Islet precursor cell (in vitro differentiated cells): ENCODE results near the gene MKLN1.
"Not testable (repeated sequence)": the region's sequence is repeated elsewhere in the genome, so short reads cannot be mapped to it uniquely, and the experiment has no call there.

Experiments used
- DNase-seq: peaks from one replicate; pipeline ENCODE4 v3.0.0-alpha.2; 2018

Gene MKLN1

DNA sequence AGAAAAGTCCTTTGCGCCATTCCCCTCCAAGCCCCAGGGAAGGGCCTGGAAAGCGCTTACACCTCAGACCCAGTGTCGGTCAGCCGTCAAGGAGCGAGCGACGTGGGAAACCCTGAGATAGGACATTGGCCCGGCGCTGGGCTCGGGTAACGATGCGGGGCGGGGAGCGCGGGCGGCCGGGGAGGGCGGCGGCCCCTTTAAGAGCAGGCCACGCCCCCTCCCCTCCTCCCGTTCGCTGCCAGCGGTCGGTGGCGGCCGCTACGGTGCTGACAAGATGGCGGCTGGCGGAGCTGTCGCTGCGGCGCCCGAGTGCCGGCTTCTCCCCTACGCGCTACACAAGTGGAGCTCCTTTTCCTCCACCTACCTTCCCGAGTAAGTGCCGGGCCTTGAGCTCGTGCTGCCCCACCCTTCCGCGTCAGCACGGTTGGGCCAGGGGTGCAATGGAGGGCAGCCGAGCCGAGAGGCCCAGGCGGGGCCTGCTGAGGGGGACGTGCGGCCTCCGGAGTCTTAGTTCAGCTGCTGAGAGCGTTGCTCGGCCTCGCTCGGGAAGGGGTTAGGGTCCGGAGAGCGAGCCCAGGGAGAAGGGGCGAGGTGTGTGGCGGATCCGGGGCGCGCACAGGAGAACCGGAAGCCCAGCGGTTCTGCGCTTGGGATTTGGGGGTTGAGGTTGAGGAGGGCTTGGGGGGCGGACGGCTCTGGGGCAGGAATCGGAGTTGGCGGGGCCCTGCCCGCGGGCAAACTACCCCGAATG is at the start of gene MKLN1:
Gene MKLN1, plus strand, starts transcription at position 251 of the 751 bp plus-strand sequence. Its CDS starts 24 bp downstream, at position 275.
- DNase-seq, result peak; percentile 95

GRCh38 chr7:131279044-131279443 is 48.6 kb upstream of the MKLN1 start:
- DNase-seq, result no peak

- no peak for DNase-seq
These were observed 46.2 kb upstream of the MKLN1 start for GRCh38 chr7:131281266-131282048.

DNA sequence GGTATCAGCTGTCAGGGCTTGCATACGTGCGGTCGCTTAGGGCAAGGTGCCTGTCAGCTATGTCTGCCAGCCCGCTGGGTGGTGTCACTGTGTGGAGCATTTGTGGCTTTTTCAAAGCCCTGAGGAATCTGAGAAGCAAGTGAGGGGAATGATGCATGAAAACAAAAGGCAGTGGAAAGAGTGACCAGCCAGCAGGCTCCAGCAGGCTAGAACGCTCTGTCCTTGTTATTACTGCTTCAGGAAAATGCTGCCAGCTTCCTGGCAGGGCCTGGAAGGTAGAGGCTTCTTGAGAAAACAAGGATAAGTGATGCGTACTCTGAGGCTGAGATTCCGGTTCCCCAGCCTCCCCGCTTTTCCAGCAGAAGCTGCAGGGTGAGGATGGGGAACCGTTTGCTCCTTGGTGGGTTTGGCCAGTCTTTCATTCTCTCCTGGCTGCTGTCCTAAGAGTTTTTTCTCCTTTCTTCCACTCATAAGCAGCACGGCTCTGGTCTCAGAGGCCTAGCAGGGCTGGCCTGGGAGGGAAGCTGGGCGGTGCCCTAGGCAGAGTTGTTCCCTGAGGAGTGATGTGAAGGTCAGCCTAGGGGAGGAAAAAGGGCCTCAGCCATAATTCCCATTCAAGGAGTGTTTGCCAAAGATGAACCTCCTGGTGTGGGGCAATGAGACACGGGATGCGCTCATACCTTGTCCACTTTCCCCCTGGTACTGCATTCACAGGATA is 42.8 kb upstream of the MKLN1 start:
- no peak for DNase-seq

- DNase-seq, result no peak
These were observed 42.1 kb upstream of the MKLN1 start for GRCh38 chr7:131285556-131285955.

DNA sequence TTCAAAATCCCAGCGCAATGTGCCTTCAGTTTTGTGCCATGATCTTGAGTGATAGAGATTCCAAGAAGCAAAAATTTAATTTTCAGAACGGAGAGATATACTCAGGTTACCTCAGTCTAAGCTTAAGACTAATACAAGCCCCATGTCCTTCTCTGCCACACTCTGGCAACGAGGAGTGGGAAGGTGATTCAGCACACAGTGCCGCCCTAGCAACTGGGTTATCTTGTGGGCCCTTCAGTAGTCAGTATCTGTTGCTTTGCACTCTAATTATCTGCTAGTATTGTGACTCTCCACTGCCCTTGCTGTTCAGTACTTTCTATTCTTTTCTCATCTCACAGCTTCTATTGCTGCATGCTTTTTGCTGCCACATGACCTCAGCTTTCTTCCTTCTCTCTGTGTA is 39.2 kb upstream of the MKLN1 start:
- no peak for DNase-seq

GRCh38 chr7:131289051-131289450 is 38.6 kb upstream of the MKLN1 start:
- no peak for DNase-seq

DNA sequence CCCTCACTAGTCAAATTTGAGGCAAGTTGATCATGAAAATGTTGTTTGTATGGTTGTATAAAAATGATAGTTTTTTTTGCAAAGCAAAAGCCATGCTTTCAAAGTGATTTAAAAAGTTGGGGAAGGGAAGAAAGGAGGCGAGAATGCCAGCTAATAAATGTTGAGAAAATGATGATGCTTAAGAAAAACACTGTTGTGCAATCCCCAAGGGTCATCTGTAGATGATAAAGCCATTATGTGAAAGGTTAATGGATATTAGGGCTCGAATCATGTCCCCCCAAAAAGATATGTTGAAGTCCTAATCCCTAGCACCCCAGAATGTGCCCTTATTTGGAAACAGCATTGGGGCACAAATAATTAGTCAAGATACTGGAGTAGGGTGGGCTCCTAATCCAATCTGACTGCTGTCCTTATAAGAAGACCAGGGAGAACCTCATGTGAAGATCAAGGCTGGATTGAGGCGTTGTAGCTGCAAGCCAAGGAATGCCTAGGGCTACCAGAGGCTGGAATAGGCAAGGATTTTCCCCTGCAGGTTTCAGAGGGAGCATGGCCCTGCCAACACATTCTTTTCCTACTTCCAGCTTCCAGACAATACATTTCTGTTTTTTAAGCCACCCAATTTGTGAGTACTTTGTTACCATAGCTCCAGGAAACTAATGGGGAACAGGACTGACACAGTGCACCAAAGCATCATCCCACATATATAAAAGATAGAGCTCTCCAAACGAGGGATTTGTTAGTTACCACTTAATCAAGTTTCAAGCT is 35.4 kb upstream of the MKLN1 start:
- DNase-seq, result no peak

- DNase-seq, result no peak
These were observed 34.7 kb upstream of the MKLN1 start for GRCh38 chr7:131293018-131293417.

- DNase-seq, result no peak
These were observed 33.1 kb upstream of the MKLN1 start for GRCh38 chr7:131294553-131294952.

GRCh38 chr7:131298608-131298992 is 29.1 kb upstream of the MKLN1 start:
- no peak for DNase-seq

GRCh38 chr7:131299074-131299473 is 28.6 kb upstream of the MKLN1 start:
- no peak for DNase-seq

DNA sequence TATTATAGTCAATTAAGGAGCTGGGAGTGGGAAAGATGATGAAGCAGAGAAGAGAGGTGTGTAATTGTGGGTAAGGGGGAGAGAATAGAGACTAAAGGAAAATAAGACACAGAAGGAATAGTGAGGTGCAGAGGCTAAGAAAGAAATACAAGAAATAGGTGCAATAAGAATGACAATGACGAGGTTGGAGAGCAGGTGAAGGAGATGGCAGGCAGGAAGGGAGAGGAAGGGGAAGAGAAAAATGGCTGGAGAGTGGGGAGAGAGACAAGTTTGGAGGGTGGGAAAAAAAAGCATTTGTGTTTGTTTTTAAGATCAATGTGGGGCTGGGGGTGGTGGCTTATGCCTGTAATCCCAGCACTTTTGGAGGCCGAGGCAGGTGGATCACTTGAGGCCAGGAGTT is 27.6 kb upstream of the MKLN1 start:
- no peak for DNase-seq

GRCh38 chr7:131300572-131301466 is 26.9 kb upstream of the MKLN1 start:
- DNase-seq, result no peak

- DNase-seq, result no peak
These were observed 25.2 kb upstream of the MKLN1 start for GRCh38 chr7:131302446-131302845.

GRCh38 chr7:131302876-131303707 is 24.6 kb upstream of the MKLN1 start:
- DNase-seq, result peak; percentile 62

- DNase-seq, result no peak
These were observed 22.5 kb upstream of the MKLN1 start for GRCh38 chr7:131305152-131305551.

- not testable (repeated sequence) for DNase-seq
These were observed 21.6 kb upstream of the MKLN1 start for GRCh38 chr7:131306041-131306440.

DNA sequence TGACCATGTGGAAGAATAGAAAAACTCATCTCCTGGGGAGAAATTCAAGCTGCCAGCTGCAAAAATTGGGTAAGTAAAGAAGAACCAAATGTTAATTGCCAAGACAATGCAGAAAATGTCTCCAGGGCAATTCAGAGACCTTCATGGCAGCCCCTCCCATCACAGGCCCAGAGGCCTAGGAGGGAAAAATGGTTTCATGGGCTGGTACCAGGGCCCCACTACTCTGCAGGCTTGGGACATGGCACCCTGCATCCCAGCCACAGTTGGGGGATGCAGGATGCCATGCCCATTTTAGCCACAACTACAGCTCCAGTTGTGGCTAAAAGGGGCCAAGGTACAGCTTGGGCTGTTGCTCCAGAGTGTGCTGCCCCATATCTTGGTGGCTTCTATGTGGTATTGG is 20.9 kb upstream of the MKLN1 start:
- no peak for DNase-seq

DNA sequence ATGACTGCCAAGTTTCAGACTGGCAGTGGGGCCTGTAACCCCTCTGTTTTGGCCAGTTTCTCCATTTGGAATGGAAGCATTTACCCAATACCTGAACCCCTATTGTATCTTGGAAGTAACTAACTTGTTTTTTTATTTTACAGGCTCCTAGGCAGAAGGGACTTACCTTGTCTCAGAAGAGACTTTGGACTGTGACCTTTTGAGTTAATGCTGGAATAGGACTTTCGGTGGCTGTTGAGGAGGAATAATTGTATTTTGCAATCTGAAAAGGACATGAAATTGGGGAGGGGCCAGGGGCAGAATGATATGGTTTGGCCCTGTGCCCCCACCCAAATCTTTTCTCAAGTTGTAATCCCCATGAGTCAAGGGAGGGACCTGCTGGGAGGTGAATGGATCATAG is 20.0 kb upstream of the MKLN1 start:
- DNase-seq, result no peak

- DNase-seq, result no peak
These were observed 14.8 kb upstream of the MKLN1 start for GRCh38 chr7:131312838-131313237.
